Breast epithelium (tissue), 4 donors: Measurements from ENCODE around the gene COL18A1. TPM values are rescaled to one million over a fixed set of nuclear protein-coding genes. Genes with fewer than 3 reads are reported as not detected.

ENCODE experiments used
- DNase-seq, 2 donors: peaks; one replicate each; pipeline ENCODE4 v3.0.0-alpha.2; 2019; ENCODE audit warnings: low spot score in 2 of 2
- H3K27ac ChIP-seq, 2 donors: fragments of 200-600 bp; sonication (generic) in 1 of 2; one replicate each; pipeline ENCODE4 v1.5.1; 2016 to 2019; ENCODE audit warnings: mild to moderate bottlenecking in 1 of 2
- H3K27me3 ChIP-seq, 2 donors: fragments of 200-600 bp; sonication (generic) in 1 of 2; one replicate each; pipeline versions ENCODE4 v1.5.1 to v1.6.0; 2017 to 2019; ENCODE audit warnings: control low read depth in 1 of 2, mild to moderate bottlenecking in 1 of 2
- H3K36me3 ChIP-seq: fragments of 200-600 bp; one replicate; pipeline ENCODE4 v1.5.1; 2019
- H3K4me1 ChIP-seq, 2 donors: fragments of 200-600 bp; sonication (generic); one replicate each; pipeline ENCODE4 v1.5.1; 2016 to 2019; ENCODE audit warnings: control low read depth in 1 of 2
- H3K4me3 ChIP-seq, 3 donors: fragments of 200-600 bp; sonication (generic); 1 replicate in 2 of 3; 2 replicates in 1 of 3; pipeline ENCODE4 v1.5.1; 2016 to 2019; ENCODE audit warnings: mild to moderate bottlenecking in 3 of 3, moderate library complexity in 2 of 3
- H3K9me3 ChIP-seq, 2 donors: fragments of 200-600 bp; sonication (generic) in 1 of 2; one replicate each; pipeline ENCODE4 v1.5.1; 2016 to 2019; ENCODE audit warnings: control low read depth in 1 of 2
- POLR2A ChIP-seq: fragments of 450-650 bp; IDR thresholded peaks from one replicate; pipeline ENCODE4 v1.6.1; 2016; ENCODE audit warnings: antibody characterized with exemption, mild to moderate bottlenecking, moderate library complexity
- POLR2AphosphoS5 ChIP-seq, 3 donors: sonication (generic); formaldehyde crosslinking; IDR thresholded peaks; one replicate each; pipeline ENCODE4 v1.6.1; 2017; ENCODE audit warnings: antibody characterized with exemption in 3 of 3
- intact Hi-C: fragments of 100-400 bp; cut with DNase I; formaldehyde crosslinking; loops from one replicate; pipeline ENCODE4 v1.15.1; 2023; ENCODE audit warnings: low total_unique reads
- total RNA-seq, 3 donors: library from RNA; depleted of rRNA; stranded (reverse); fragments of >200 nt; gene quantifications; one replicate each; pipeline ENCODE4 v1.1.0, GENCODE V29; 2016
- TF ChIP-seq, protein P1 (sequence below), 3 donors: fragments of 450-650 bp; IDR thresholded peaks; one replicate each; pipeline ENCODE4 v1.5.1; 2016 to 2017; ENCODE audit warnings: antibody characterized with exemption in 3 of 3, mild to moderate bottlenecking in 3 of 3, moderate library complexity in 3 of 3

COL18A1 gene
- total RNA-seq, 3 donors from 2014 or later: 48.3 to 62.9 (median 55.8) TPM

DNA sequence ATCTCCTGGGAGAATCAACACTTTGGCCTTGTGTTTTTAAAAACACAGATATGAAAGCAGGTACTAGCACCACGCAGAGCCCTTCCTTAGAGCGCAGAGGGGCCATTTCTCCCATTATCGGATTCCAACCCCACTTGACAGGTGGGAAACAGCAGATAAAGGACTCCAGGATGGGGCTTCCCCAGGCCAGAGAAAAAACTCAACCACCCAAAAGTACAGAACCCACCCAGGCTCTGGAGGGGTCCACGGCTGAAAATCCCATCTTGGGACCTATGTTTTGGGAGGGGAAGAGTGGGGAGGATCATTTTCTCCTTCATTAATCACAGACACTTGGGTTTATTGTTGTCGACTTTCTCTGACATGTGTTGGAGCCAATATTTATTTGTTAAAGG is 27.1 kb upstream of the COL18A1 start:
- Histone ChIP-seq H3K27ac (no peak overlapping the region), H3K36me3 (no peaks in the 10 kb centered on the region), H3K4me3 (no peak overlapping the region), H3K9me3 (no peaks in the 10 kb centered on the region), H3K27me3 (no peaks in the 10 kb centered on the region), H3K4me1 (no peaks in the 10 kb centered on the region)
- DNase-seq: peak in 1 of 2 donors; percentile 17
- intact Hi-C loops: no loop called here
- TF ChIP-seq, protein P1, sequence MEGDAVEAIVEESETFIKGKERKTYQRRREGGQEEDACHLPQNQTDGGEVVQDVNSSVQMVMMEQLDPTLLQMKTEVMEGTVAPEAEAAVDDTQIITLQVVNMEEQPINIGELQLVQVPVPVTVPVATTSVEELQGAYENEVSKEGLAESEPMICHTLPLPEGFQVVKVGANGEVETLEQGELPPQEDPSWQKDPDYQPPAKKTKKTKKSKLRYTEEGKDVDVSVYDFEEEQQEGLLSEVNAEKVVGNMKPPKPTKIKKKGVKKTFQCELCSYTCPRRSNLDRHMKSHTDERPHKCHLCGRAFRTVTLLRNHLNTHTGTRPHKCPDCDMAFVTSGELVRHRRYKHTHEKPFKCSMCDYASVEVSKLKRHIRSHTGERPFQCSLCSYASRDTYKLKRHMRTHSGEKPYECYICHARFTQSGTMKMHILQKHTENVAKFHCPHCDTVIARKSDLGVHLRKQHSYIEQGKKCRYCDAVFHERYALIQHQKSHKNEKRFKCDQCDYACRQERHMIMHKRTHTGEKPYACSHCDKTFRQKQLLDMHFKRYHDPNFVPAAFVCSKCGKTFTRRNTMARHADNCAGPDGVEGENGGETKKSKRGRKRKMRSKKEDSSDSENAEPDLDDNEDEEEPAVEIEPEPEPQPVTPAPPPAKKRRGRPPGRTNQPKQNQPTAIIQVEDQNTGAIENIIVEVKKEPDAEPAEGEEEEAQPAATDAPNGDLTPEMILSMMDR (IDR thresholded peaks at IDR 0.05): no peak
- TF ChIP-seq POLR2A (no peak), POLR2AphosphoS5 (IDR thresholded peaks at IDR 0.05) (no peak)

GRCh38 chr21:45378258-45378966 is 26.6 kb upstream of the COL18A1 start:
- peak in 1 of 2 donors; percentile 40 for DNase-seq
- no peaks in the 10 kb centered on the region for H3K27me3 ChIP-seq
- H3K36me3 ChIP-seq: no peaks in the 10 kb centered on the region
- H3K9me3 ChIP-seq: no peaks in the 10 kb centered on the region
- H3K4me3 ChIP-seq: no peak overlapping the region
- TF ChIP-seq, protein P1 (IDR thresholded peaks at IDR 0.05): no peak
- TF ChIP-seq POLR2A: no peak
- TF ChIP-seq POLR2AphosphoS5 (IDR thresholded peaks at IDR 0.05): no peak
- no peaks in the 10 kb centered on the region for H3K4me1 ChIP-seq
- peak overlapping the region in 1 of 2 donors; percentile 32 for H3K27ac ChIP-seq
- intact Hi-C loops: no loop called here

GRCh38 chr21:45379171-45379900 is 25.6 kb upstream of the COL18A1 start:
- H3K36me3 ChIP-seq: no peaks in the 10 kb centered on the region
- H3K4me3 ChIP-seq: no peak overlapping the region
- TF ChIP-seq, protein P1 (IDR thresholded peaks at IDR 0.05): no peak
- TF ChIP-seq POLR2AphosphoS5 (IDR thresholded peaks at IDR 0.05): no peak
- no peak for TF ChIP-seq POLR2A
- intact Hi-C loops: no loop called here
- peak in 1 of 2 donors; percentile 47 for DNase-seq
- H3K9me3 ChIP-seq: no peaks in the 10 kb centered on the region
- no peaks in the 10 kb centered on the region for H3K4me1 ChIP-seq
- H3K27me3 ChIP-seq: no peaks in the 10 kb centered on the region
- H3K27ac ChIP-seq: no peak overlapping the region

- TF ChIP-seq POLR2AphosphoS5 (IDR thresholded peaks at IDR 0.05): no peak
- TF ChIP-seq POLR2A: no peak
- TF ChIP-seq, protein P1 (IDR thresholded peaks at IDR 0.05): no peak
- Histone ChIP-seq H3K4me3 (no peak overlapping the region), H3K9me3 (no peaks in the 10 kb centered on the region), H3K27me3 (no peaks in the 10 kb centered on the region), H3K4me1 (no peaks in the 10 kb centered on the region), H3K36me3 (no peaks in the 10 kb centered on the region), H3K27ac (no peak overlapping the region)
- DNase-seq: no peak
- intact Hi-C loops: no loop called here
Measured at GRCh38 chr21:45379901-45380330, 25.0 kb upstream of the COL18A1 start.

- Histone ChIP-seq H3K4me3 (no peak overlapping the region), H3K36me3 (no peaks in the 10 kb centered on the region), H3K9me3 (no peaks in the 10 kb centered on the region), H3K27me3 (peaks cover 0 to 6% of the 10 kb centered on the region in 2 donors), H3K4me1 (no peaks in the 10 kb centered on the region), H3K27ac (no peak overlapping the region)
- DNase-seq: peak in 1 of 2 donors; percentile 40
- intact Hi-C loops: no loop called here
- TF ChIP-seq, protein P1 (IDR thresholded peaks at IDR 0.05): no peak
- no peak for TF ChIP-seq POLR2AphosphoS5 (IDR thresholded peaks at IDR 0.05)
- TF ChIP-seq POLR2A: no peak
Measured at GRCh38 chr21:45380566-45380965, 24.4 kb upstream of the COL18A1 start.
